ENCODE results near the gene INPP5A.

GRCh38 chr10:132814469-132814856, 276.9 kb downstream of the INPP5A start:
- no peak for TF ChIP-seq EP300 (IDR thresholded peaks at IDR 0.05; ENCODE audit: low read depth)
- TF ChIP-seq POLR2A (IDR thresholded peaks at IDR 0.05): no peak

Data from transverse colon (tissue), 1 donor.